HT-29 (cell line): ENCODE measurements around the gene OR5W2. TPM values are rescaled to one million over a fixed set of nuclear protein-coding genes. Genes with fewer than 3 reads are reported as not detected.
"Not testable (repeated sequence)": the region's sequence is repeated elsewhere in the genome, so short reads cannot be mapped to it uniquely, and the experiment has no call there.

Experiments used
- DNase-seq: peaks from one replicate; pipeline ENCODE4 v3.0.0-alpha.2; 2015; ENCODE audit warnings: low spot score
- small RNA-seq: library from RNA; depleted of rRNA; stranded (forward); fragments of <200 nt; gene quantifications from one replicate; pipeline ENCODE3, GENCODE V24; 2014
- total RNA-seq: library from RNA; depleted of rRNA; stranded (reverse); fragments of >200 nt; shearing (Covaris generic); gene quantifications from 2 replicates; pipeline ENCODE4 v1.2.3, GENCODE V29; 2014; rRNA removed

The OR5W2 gene
- total RNA-seq = not detected in 2 replicates

DNA sequence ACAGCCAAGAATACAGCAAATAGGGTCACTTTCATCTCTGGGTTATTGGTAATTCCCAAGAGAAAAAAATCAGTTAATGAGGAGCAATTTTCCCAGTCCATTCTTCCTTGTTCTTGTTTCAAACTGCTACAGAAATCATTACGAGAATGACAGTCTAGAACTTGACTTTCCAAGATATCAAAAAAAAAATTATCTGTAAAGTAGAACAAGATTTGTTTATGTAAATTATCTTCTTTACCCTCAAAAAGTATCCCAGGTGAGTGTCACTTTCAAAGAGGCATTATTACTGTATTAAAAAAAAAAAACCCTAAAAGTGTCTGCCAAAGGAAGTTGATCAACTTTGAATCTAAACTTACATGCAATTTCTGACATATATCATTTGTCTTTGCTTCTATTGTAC is at the start of gene OR5W2:
Gene OR5W2 (minus strand): TSS at position 101 of the 400 bp plus-strand sequence. CDS start 0 bp downstream, at position 101.
- DNase-seq = no peak

GRCh38 chr11:55956521-55956920 is 42.1 kb upstream of the OR5W2 start:
- DNase-seq = no peak

DNA sequence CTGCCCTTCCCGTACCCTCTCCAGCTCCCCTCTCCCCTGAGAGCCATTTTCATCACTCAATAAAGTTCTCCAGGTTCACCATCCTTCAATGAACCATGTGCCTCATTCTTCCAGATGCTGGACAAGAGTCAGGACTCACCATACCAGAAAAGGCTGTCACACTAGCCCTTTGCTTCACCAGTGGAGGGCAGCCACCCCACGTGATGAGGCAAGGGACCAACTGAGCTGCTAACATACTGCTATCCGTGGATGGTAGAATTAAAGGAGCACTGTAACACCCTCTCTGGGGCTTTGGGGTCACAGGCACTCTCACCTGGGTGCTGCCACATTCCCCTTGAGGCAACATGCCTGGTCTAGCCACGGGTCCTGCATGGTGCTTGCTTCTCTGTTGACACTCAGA is 34.9 kb upstream of the OR5W2 start:
- no peak for DNase-seq

GRCh38 chr11:55942785-55943392 is 28.5 kb upstream of the OR5W2 start:
- DNase-seq = peak; percentile 73

GRCh38 chr11:55936300-55936699 is 21.9 kb upstream of the OR5W2 start, which contains the start of gene OR5I1:
OR5I1 (minus strand) TSS chr11:55936400; CDS start chr11:55936400, 0 bp downstream.
- DNase-seq = no peak

- DNase-seq = no peak
Observed at GRCh38 chr11:55920537-55920936, 6.2 kb upstream of the OR5W2 start.

- no peak for DNase-seq
Observed at GRCh38 chr11:55902308-55902707, 12.1 kb downstream of the OR5W2 start.

- no peak for DNase-seq
Observed at GRCh38 chr11:55895216-55895615, 19.2 kb downstream of the OR5W2 start.

- DNase-seq = not testable (repeated sequence)
Observed at GRCh38 chr11:55885481-55885880, 28.9 kb downstream of the OR5W2 start.

GRCh38 chr11:55884995-55885394 is 29.4 kb downstream of the OR5W2 start:
- DNase-seq = not testable (repeated sequence)

- not testable (repeated sequence) for DNase-seq
Observed at GRCh38 chr11:55882997-55883396, 31.4 kb downstream of the OR5W2 start, which contains the start of gene TRIM51. TRIM51 (plus strand) TSS chr11:55883297; CDS start chr11:55885429, 2,132 bp downstream.

DNA sequence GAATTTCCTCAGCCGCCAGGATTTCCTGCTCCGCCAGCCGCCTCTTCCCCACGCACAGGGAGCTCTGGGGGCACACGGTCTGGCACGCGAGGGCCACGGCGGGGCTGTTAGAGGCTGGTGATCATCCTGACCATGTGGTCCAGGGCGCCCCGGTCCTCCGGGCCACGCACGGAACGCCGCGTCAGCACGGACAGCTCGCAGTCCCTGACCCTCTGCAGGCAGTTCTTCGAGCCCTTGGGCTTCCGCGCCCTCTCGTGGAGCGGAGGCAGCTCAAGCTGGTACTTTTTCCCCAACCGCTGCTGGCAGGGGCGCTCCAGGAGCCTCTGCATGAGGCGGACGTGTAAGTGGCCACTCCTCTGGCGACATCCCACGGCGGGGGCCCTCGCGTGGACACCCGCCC is 41.2 kb downstream of the OR5W2 start:
- DNase-seq = not testable (repeated sequence)

DNA sequence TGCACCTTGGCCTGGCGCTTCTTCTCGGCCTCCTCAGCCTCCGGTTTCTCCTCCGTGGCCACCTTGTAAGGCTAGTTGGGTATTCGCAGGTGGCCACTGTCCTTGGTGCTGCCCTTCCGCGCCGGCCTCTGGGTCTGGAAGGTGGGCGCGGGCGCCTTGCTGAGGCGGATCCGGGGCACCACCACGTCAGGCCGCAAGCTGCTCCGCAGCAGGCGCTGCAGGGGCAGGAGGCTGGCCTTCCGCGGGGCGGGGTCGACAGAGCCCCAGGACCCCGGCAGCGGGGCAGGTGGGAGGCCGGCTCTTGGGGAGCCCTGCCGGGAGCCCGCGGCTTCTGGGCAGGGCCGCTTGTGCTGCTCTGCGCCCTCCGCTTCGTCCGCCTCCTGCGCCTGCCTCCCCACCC is 41.7 kb downstream of the OR5W2 start:
- DNase-seq = not testable (repeated sequence)

DNA sequence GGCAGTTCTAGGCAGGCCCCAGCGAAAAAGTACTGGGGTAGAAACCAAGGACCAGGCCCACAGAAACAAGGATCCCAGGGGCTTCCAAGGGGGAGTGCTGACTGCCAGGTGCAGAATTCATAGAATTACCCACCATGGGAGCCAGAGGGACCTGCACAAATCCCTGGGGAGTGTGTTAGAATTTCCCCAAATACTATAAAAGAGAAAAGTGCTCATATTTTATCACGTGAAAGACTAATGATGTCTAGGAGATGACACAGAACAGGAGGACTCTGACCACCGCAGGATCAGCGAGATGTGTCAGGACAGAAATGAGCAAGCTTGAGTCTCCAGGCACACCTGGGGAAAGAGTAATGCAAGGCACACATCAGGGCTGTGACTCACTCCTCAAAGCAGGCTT is 47.0 kb downstream of the OR5W2 start:
- not testable (repeated sequence) for DNase-seq

Small RNAs within 50 kb of the gene (small RNA-seq; reads per million reads assigned to genes)
- not detected for gene AC036111.3

Other genes starting within 250 kb of the OR5W2 start
- not detected in 2 replicates for gene OR5D13, start 141.1 kb downstream of the OR5W2 start, total RNA-seq
- not detected in 2 replicates for gene OR5D14, start 119.0 kb downstream of the OR5W2 start, total RNA-seq
- gene OR5L1, start 103.2 kb downstream of the OR5W2 start, total RNA-seq = not detected in 2 replicates
- gene OR5D18, start 95.0 kb downstream of the OR5W2 start, total RNA-seq = not detected in 2 replicates
- gene OR5L2, start 87.4 kb downstream of the OR5W2 start, total RNA-seq = not detected in 2 replicates
- not detected in 2 replicates for gene OR5D16, start 75.8 kb downstream of the OR5W2 start, total RNA-seq
- not detected in 2 replicates for gene TRIM51, start 31.3 kb downstream of the OR5W2 start, total RNA-seq
- gene OR5I1, start 21.8 kb upstream of the OR5W2 start, total RNA-seq = not detected in 2 replicates
- not detected in 2 replicates for gene OR10AG1, start 55.4 kb upstream of the OR5W2 start, total RNA-seq
- gene OR5F1, start 80.0 kb upstream of the OR5W2 start, total RNA-seq = not detected in 2 replicates
- not detected in 2 replicates for gene OR5AS1, start 113.1 kb upstream of the OR5W2 start, total RNA-seq
- not detected in 2 replicates for gene OR8I2, start 178.7 kb upstream of the OR5W2 start, total RNA-seq
- not detected in 2 replicates for gene OR8H2, start 189.1 kb upstream of the OR5W2 start, total RNA-seq
- not detected in 2 replicates for gene OR8H3, start 207.8 kb upstream of the OR5W2 start, total RNA-seq
- gene OR8J3, start 225.6 kb upstream of the OR5W2 start, total RNA-seq = not detected in 2 replicates
- not detected in 2 replicates for gene OR8K5, start 245.7 kb upstream of the OR5W2 start, total RNA-seq